Activated T-cell treated with anti-CD3 and anti-CD28 coated beads, Interleukin-2, amount 50 U/mL, for 4 hours (primary cell): Measurements from ENCODE around the gene FRMD4B. TPM values are rescaled to one million over a fixed set of nuclear protein-coding genes. Genes with fewer than 3 reads are reported as not detected.
A peak's percentile ranks its signal among the peaks of the same experiment; 100 is the strongest.

ENCODE experiments used
- ATAC-seq, 2 donors: fragments of 200-7000 bp; cut with Tn5 transposase; one replicate each; pipeline ENCODE4 v1.10.0; 2021
- DNase-seq: peaks from one replicate; pipeline ENCODE4 v3.0.0-alpha.2; 2020
- H3K27me3 Mint-ChIP-seq: one replicate; pipeline ENCODE4 v1.8.0; 2021; ENCODE audit warnings: low read depth, mixed read lengths
- H3K36me3 Mint-ChIP-seq: one replicate; pipeline ENCODE4 v1.8.0; 2022; ENCODE audit warnings: mixed read lengths; ENCODE audit not compliant: insufficient read depth
- H3K4me1 Mint-ChIP-seq: one replicate; pipeline ENCODE4 v1.8.0; 2021; ENCODE audit warnings: low read depth, mixed read lengths
- H3K4me3 Mint-ChIP-seq: one replicate; pipeline ENCODE4 v1.8.0; 2021; ENCODE audit warnings: mild to moderate bottlenecking, moderate library complexity, mixed read lengths
- H3K9me3 Mint-ChIP-seq: one replicate; pipeline ENCODE4 v1.8.0; 2021; ENCODE audit warnings: mixed read lengths
- total RNA-seq, 3 donors: library from RNA; stranded (reverse); gene quantifications; one replicate each; pipeline ENCODE4 v1.2.1, GENCODE V29; 2021

FRMD4B gene
- total RNA-seq: 10 to 100 TPM; 16.3 to 24.6 (median 23.6) TPM

- no peaks in the 10 kb centered on the region for H3K36me3 Mint-ChIP-seq
- H3K4me3 Mint-ChIP-seq: peak within 1 kb of the TSS; percentile 65
- no peaks in the 10 kb centered on the region for H3K9me3 Mint-ChIP-seq
- ATAC-seq: peak; percentile 73 to 76
- H3K27me3 Mint-ChIP-seq: peaks cover 65% of the 10 kb centered on the region
- H3K4me1 Mint-ChIP-seq: peaks cover 6% of the 10 kb centered on the region
- no peak for DNase-seq
Observed at GRCh38 chr3:69385723-69386555, at the start of gene FRMD4B. Gene FRMD4B, minus strand, starts transcription at chr3:69386088. Its CDS starts 99 bp downstream, at chr3:69385989.

- ATAC-seq (peak; percentile 18 to 45), DNase-seq (no peak)
- Mint-ChIP-seq H3K4me3 (no peak overlapping the region), H3K4me1 (peaks cover 13% of the 10 kb centered on the region), H3K27me3 (peaks cover 13% of the 10 kb centered on the region), H3K9me3 (no peaks in the 10 kb centered on the region), H3K36me3 (no peaks in the 10 kb centered on the region)
Observed at GRCh38 chr3:69433969-69434325, 48.1 kb upstream of the FRMD4B start.

- Mint-ChIP-seq H3K4me1 (peaks cover 13% of the 10 kb centered on the region), H3K9me3 (no peaks in the 10 kb centered on the region), H3K27me3 (peaks cover 16% of the 10 kb centered on the region), H3K36me3 (no peaks in the 10 kb centered on the region), H3K4me3 (no peak overlapping the region)
- no peak for DNase-seq
- no peak for ATAC-seq
Observed at GRCh38 chr3:69433121-69433968, 47.5 kb upstream of the FRMD4B start.

GRCh38 chr3:69428657-69429255, 42.9 kb upstream of the FRMD4B start:
- Mint-ChIP-seq H3K36me3 (no peaks in the 10 kb centered on the region), H3K9me3 (no peaks in the 10 kb centered on the region), H3K4me3 (no peak overlapping the region), H3K27me3 (peaks cover 14% of the 10 kb centered on the region), H3K4me1 (peaks cover 5% of the 10 kb centered on the region)
- ATAC-seq: no peak
- no peak for DNase-seq

- ATAC-seq (no peak), DNase-seq (no peak)
- Mint-ChIP-seq H3K4me1 (no peaks in the 10 kb centered on the region), H3K4me3 (no peak overlapping the region), H3K9me3 (no peaks in the 10 kb centered on the region), H3K36me3 (no peaks in the 10 kb centered on the region), H3K27me3 (peaks cover 2% of the 10 kb centered on the region)
Observed at GRCh38 chr3:69426967-69427304, 41.0 kb upstream of the FRMD4B start.

- no peak for ATAC-seq
- no peaks in the 10 kb centered on the region for H3K9me3 Mint-ChIP-seq
- peaks cover 2% of the 10 kb centered on the region for H3K27me3 Mint-ChIP-seq
- DNase-seq: no peak
- H3K36me3 Mint-ChIP-seq: no peaks in the 10 kb centered on the region
- no peak overlapping the region for H3K4me3 Mint-ChIP-seq
- H3K4me1 Mint-ChIP-seq: no peaks in the 10 kb centered on the region
Observed at GRCh38 chr3:69426291-69426966, 40.5 kb upstream of the FRMD4B start.

GRCh38 chr3:69425249-69425648, 39.4 kb upstream of the FRMD4B start:
- Mint-ChIP-seq H3K4me3 (no peak overlapping the region), H3K4me1 (no peaks in the 10 kb centered on the region), H3K27me3 (peaks cover 2% of the 10 kb centered on the region), H3K36me3 (no peaks in the 10 kb centered on the region), H3K9me3 (no peaks in the 10 kb centered on the region)
- ATAC-seq (peak; percentile 69 to 74), DNase-seq (peak; percentile 6)

GRCh38 chr3:69423463-69424155, 37.7 kb upstream of the FRMD4B start:
- H3K9me3 Mint-ChIP-seq: no peaks in the 10 kb centered on the region
- H3K36me3 Mint-ChIP-seq: no peaks in the 10 kb centered on the region
- no peaks in the 10 kb centered on the region for H3K27me3 Mint-ChIP-seq
- no peak overlapping the region for H3K4me3 Mint-ChIP-seq
- no peaks in the 10 kb centered on the region for H3K4me1 Mint-ChIP-seq
- DNase-seq (no peak), ATAC-seq (no peak)

GRCh38 chr3:69422751-69423150, 36.9 kb upstream of the FRMD4B start:
- H3K27me3 Mint-ChIP-seq: no peaks in the 10 kb centered on the region
- DNase-seq: no peak
- no peaks in the 10 kb centered on the region for H3K36me3 Mint-ChIP-seq
- no peaks in the 10 kb centered on the region for H3K4me1 Mint-ChIP-seq
- H3K4me3 Mint-ChIP-seq: no peak overlapping the region
- ATAC-seq: no peak
- no peaks in the 10 kb centered on the region for H3K9me3 Mint-ChIP-seq

GRCh38 chr3:69420781-69421520, 35.1 kb upstream of the FRMD4B start:
- ATAC-seq: no peak
- H3K4me3 Mint-ChIP-seq: no peak overlapping the region
- peaks cover 3% of the 10 kb centered on the region for H3K9me3 Mint-ChIP-seq
- no peaks in the 10 kb centered on the region for H3K36me3 Mint-ChIP-seq
- no peak for DNase-seq
- no peaks in the 10 kb centered on the region for H3K27me3 Mint-ChIP-seq
- H3K4me1 Mint-ChIP-seq: no peaks in the 10 kb centered on the region

GRCh38 chr3:69419276-69419675, 33.4 kb upstream of the FRMD4B start:
- peaks cover 3% of the 10 kb centered on the region for H3K9me3 Mint-ChIP-seq
- DNase-seq (no peak), ATAC-seq (no peak)
- H3K4me3 Mint-ChIP-seq: no peak overlapping the region
- H3K27me3 Mint-ChIP-seq: no peaks in the 10 kb centered on the region
- no peaks in the 10 kb centered on the region for H3K4me1 Mint-ChIP-seq
- no peaks in the 10 kb centered on the region for H3K36me3 Mint-ChIP-seq

GRCh38 chr3:69417541-69418078, 31.7 kb upstream of the FRMD4B start:
- peaks cover 3% of the 10 kb centered on the region for H3K9me3 Mint-ChIP-seq
- no peaks in the 10 kb centered on the region for H3K36me3 Mint-ChIP-seq
- no peaks in the 10 kb centered on the region for H3K4me1 Mint-ChIP-seq
- H3K4me3 Mint-ChIP-seq: no peak overlapping the region
- no peak for DNase-seq
- ATAC-seq: no peak
- H3K27me3 Mint-ChIP-seq: no peaks in the 10 kb centered on the region

- Mint-ChIP-seq H3K9me3 (peaks cover 3% of the 10 kb centered on the region), H3K4me3 (no peak overlapping the region), H3K36me3 (no peaks in the 10 kb centered on the region), H3K4me1 (peaks cover 3% of the 10 kb centered on the region), H3K27me3 (no peaks in the 10 kb centered on the region)
- DNase-seq: no peak
- ATAC-seq: no peak
Observed at GRCh38 chr3:69413551-69414207, 27.8 kb upstream of the FRMD4B start.
